HG03342 (cell line): ENCODE data around the gene KCNK7.

Experiments
- ATAC-seq: cut with Tn5 transposase; IDR thresholded peaks from one replicate; pipeline ENCODE4 v1.9.1; 2021; ENCODE audit warnings: mild to moderate bottlenecking, moderate library complexity; ENCODE audit not compliant: unreplicated experiment

KCNK7 gene

GRCh38 chr11:65611758-65612603 is 16.4 kb upstream of the KCNK7 start:
- no peak for ATAC-seq

GRCh38 chr11:65611028-65611757 is 15.6 kb upstream of the KCNK7 start:
- ATAC-seq: no peak

GRCh38 chr11:65610404-65610803 is 14.8 kb upstream of the KCNK7 start:
- no peak for ATAC-seq

GRCh38 chr11:65609665-65610064 is 14.1 kb upstream of the KCNK7 start:
- ATAC-seq: no peak

- ATAC-seq: no peak
These were observed 13.6 kb upstream of the KCNK7 start for GRCh38 chr11:65609229-65609628.

- ATAC-seq: no peak
These were observed 12.2 kb upstream of the KCNK7 start for GRCh38 chr11:65607614-65608426.

- no peak for ATAC-seq
These were observed 11.4 kb upstream of the KCNK7 start for GRCh38 chr11:65606876-65607613.

GRCh38 chr11:65604258-65604657 is 8.7 kb upstream of the KCNK7 start:
- no peak for ATAC-seq

- no peak for ATAC-seq
These were observed 4.3 kb upstream of the KCNK7 start for GRCh38 chr11:65599955-65600246.

- ATAC-seq: no peak
These were observed 3.8 kb upstream of the KCNK7 start for GRCh38 chr11:65599216-65599954.

- no peak for ATAC-seq
These were observed 2.7 kb upstream of the KCNK7 start for GRCh38 chr11:65598258-65598699.

- no peak for ATAC-seq
These were observed 920 bp upstream of the KCNK7 start for GRCh38 chr11:65596520-65596919.

- no peak for ATAC-seq
These were observed 469 bp downstream of the KCNK7 start for GRCh38 chr11:65595131-65595530.

- ATAC-seq: no peak
These were observed 1.8 kb downstream of the KCNK7 start for GRCh38 chr11:65593518-65594414.

GRCh38 chr11:65592858-65593517 is 2.6 kb downstream of the KCNK7 start:
- no peak for ATAC-seq

- ATAC-seq: no peak
These were observed 3.4 kb downstream of the KCNK7 start for GRCh38 chr11:65591939-65592857.

GRCh38 chr11:65590240-65590738 is 5.3 kb downstream of the KCNK7 start:
- no peak for ATAC-seq
